Hepatocyte (in vitro differentiated cells): ENCODE results near the gene PLEKHA5. TPM values are rescaled to one million over a fixed set of nuclear protein-coding genes. Genes with fewer than 3 reads are reported as not detected.

Experiments
- DNase-seq: peaks from one replicate; pipeline ENCODE4 v3.0.0-alpha.2; 2016; ENCODE audit warnings: low spot score
- H2AFZ ChIP-seq: fragments of 200-600 bp; sonication (generic); 2 replicates; pipeline ENCODE4 v1.6.0; 2016; ENCODE audit warnings: antibody characterized with exemption, mild to moderate bottlenecking
- H3K27ac ChIP-seq: fragments of 200-600 bp; sonication (generic); 2 replicates; pipeline ENCODE4 v1.5.1; 2016; ENCODE audit warnings: mild to moderate bottlenecking
- H3K27me3 ChIP-seq: fragments of 200-600 bp; sonication (generic); 2 replicates; pipeline ENCODE4 v1.6.1; 2016
- H3K36me3 ChIP-seq: fragments of 200-600 bp; sonication (generic); replicated peaks from 2 replicates; pipeline ENCODE4 v1.5.1; 2016; ENCODE audit warnings: low read depth; ENCODE audit not compliant: insufficient read depth
- H3K4me1 ChIP-seq: fragments of 200-600 bp; sonication (generic); 2 replicates; pipeline ENCODE4 v1.5.1; 2016; ENCODE audit warnings: mild to moderate bottlenecking, moderate library complexity; ENCODE audit not compliant: insufficient read depth
- H3K4me2 ChIP-seq: fragments of 200-600 bp; sonication (generic); 2 replicates; pipeline ENCODE4 v1.6.0; 2016
- H3K4me3 ChIP-seq: fragments of 200-600 bp; sonication (generic); 2 replicates; pipeline ENCODE4 v1.5.1; 2016; ENCODE audit warnings: mild to moderate bottlenecking
- H3K79me2 ChIP-seq: fragments of 200-600 bp; sonication (generic); 2 replicates; pipeline ENCODE4 v1.6.0; 2017; ENCODE audit warnings: mild to moderate bottlenecking
- H3K9me2 ChIP-seq: fragments of 200-600 bp; sonication (generic); replicated peaks from 2 replicates; pipeline ENCODE4 v1.6.0; 2017; ENCODE audit warnings: mild to moderate bottlenecking; ENCODE audit not compliant: insufficient read depth
- H3K9me3 ChIP-seq: fragments of 200-600 bp; sonication (generic); 2 replicates; pipeline ENCODE4 v1.5.1; 2016; ENCODE audit warnings: low read depth, mild to moderate bottlenecking
- H4K20me1 ChIP-seq: fragments of 200-600 bp; sonication (generic); 2 replicates; pipeline ENCODE4 v1.6.0; 2016; ENCODE audit warnings: mild to moderate bottlenecking; ENCODE audit not compliant: insufficient read depth, poor library complexity, severe bottlenecking
- CTCF ChIP-seq: fragments of 200-600 bp; sonication (generic); IDR thresholded peaks from 2 replicates; pipeline ENCODE4 v1.5.1; 2016; ENCODE audit warnings: antibody characterized with exemption, mild to moderate bottlenecking; ENCODE audit not compliant: poor library complexity
- EZH2 ChIP-seq: fragments of 200-600 bp; sonication (generic); IDR thresholded peaks from 2 replicates; pipeline ENCODE4 v1.6.1; 2016; ENCODE audit warnings: antibody characterized with exemption, mild to moderate bottlenecking, borderline replicate concordance
- EZH2phosphoT487 ChIP-seq: fragments of 200-600 bp; sonication (generic); IDR thresholded peaks from one replicate; pipeline ENCODE4 v1.6.1; 2018; ENCODE audit warnings: antibody characterized with exemption, mild to moderate bottlenecking, low read depth, moderate library complexity; ENCODE audit not compliant: unreplicated experiment, severe bottlenecking
- WGBS: methylation state at CpG from one replicate; pipeline ENCODE4 v1.1.6; 2016; ENCODE audit warnings: low lambda C conversion rate; ENCODE audit errors: missing lambda C conversion rate; 5-methylcytosine and 5-hydroxymethylcytosine counted together
- polyA plus RNA-seq: library from polyadenylated mRNA; unstranded; fragments of >200 nt; fragmentation: Nextera tagmentation; extraction: Ambion mirVana; gene quantifications from 2 replicates; pipeline ENCODE4 v1.2.1, GENCODE V29; 2016
- total RNA-seq: library from RNA; depleted of rRNA; stranded (reverse); fragments of >200 nt; gene quantifications from 2 replicates; pipeline ENCODE4 v1.2.3, GENCODE V29; 2014

Gene PLEKHA5
- total and polyA plus RNA-seq, 2 experiments from 2014 or later = 32.2 to 39.6 TPM

- Histone ChIP-seq H2AFZ (no peak overlapping the region), H3K4me3 (no peak overlapping the region), H4K20me1 (no peaks in the 10 kb centered on the region), H3K4me1 (no peaks in the 10 kb centered on the region), H3K9me2 (no peaks in the 10 kb centered on the region), H3K9me3 (no peaks in the 10 kb centered on the region), H3K79me2 (peaks cover 3% of the 10 kb centered on the region), H3K27ac (no peak overlapping the region), H3K36me3 (no peaks in the 10 kb centered on the region), H3K27me3 (no peaks in the 10 kb centered on the region), H3K4me2 (no peak overlapping the region)
- WGBS = 93% methylated on average over 2 of the region's 2 CpGs
- TF ChIP-seq EZH2 (no peak), EZH2phosphoT487 (no peak), CTCF (no peak)
- no peak for DNase-seq
These were observed 155.1 kb downstream of the PLEKHA5 start for GRCh38 chr12:19284658-19285057.

GRCh38 chr12:19285793-19286448 lies 156.4 kb downstream of the PLEKHA5 start:
- no peak overlapping the region for H3K4me2 ChIP-seq
- no peak overlapping the region for H3K27ac ChIP-seq
- TF ChIP-seq CTCF (no peak), EZH2phosphoT487 (no peak)
- no peaks in the 10 kb centered on the region for H4K20me1 ChIP-seq
- no peak for DNase-seq
- H3K27me3 ChIP-seq = no peaks in the 10 kb centered on the region
- 68% methylated on average over 6 of the region's 6 CpGs for WGBS
- H2AFZ ChIP-seq = no peak overlapping the region
- no peaks in the 10 kb centered on the region for H3K36me3 ChIP-seq
- H3K9me2 ChIP-seq = no peaks in the 10 kb centered on the region
- no peaks in the 10 kb centered on the region for H3K4me1 ChIP-seq
- H3K9me3 ChIP-seq = no peaks in the 10 kb centered on the region
- no peak overlapping the region for H3K4me3 ChIP-seq
- H3K79me2 ChIP-seq = peaks cover 3% of the 10 kb centered on the region

GRCh38 chr12:19287302-19287701 lies 157.8 kb downstream of the PLEKHA5 start:
- H3K9me2 ChIP-seq = no peaks in the 10 kb centered on the region
- no peaks in the 10 kb centered on the region for H3K9me3 ChIP-seq
- DNase-seq = no peak
- H3K4me3 ChIP-seq = no peak overlapping the region
- H3K36me3 ChIP-seq = no peaks in the 10 kb centered on the region
- H3K27me3 ChIP-seq = no peaks in the 10 kb centered on the region
- H3K4me1 ChIP-seq = no peaks in the 10 kb centered on the region
- no peaks in the 10 kb centered on the region for H4K20me1 ChIP-seq
- no peak overlapping the region for H2AFZ ChIP-seq
- 77% methylated on average over 1 of the region's 1 CpG for WGBS
- no peak overlapping the region for H3K27ac ChIP-seq
- TF ChIP-seq EZH2 (no peak), CTCF (no peak), EZH2phosphoT487 (no peak)
- no peak overlapping the region for H3K4me2 ChIP-seq
- peaks cover under 1% of the 10 kb centered on the region for H3K79me2 ChIP-seq

GRCh38 chr12:19288161-19288560 lies 158.6 kb downstream of the PLEKHA5 start:
- no peak for DNase-seq
- TF ChIP-seq EZH2phosphoT487 = no peak
- TF ChIP-seq CTCF = no peak
- whole genome bisulfite sequencing = 79% methylated on average over 4 of the region's 4 CpGs

More at GRCh38 chr12:19288161-19288560, 158.6 kb downstream of the PLEKHA5 start:
- Histone ChIP-seq H4K20me1 (no peaks in the 10 kb centered on the region), H2AFZ (no peak overlapping the region), H3K4me3 (no peak overlapping the region), H3K9me2 (no peaks in the 10 kb centered on the region), H3K79me2 (no peaks in the 10 kb centered on the region), H3K4me2 (no peak overlapping the region), H3K4me1 (no peaks in the 10 kb centered on the region), H3K9me3 (no peaks in the 10 kb centered on the region), H3K27me3 (no peaks in the 10 kb centered on the region), H3K27ac (no peak overlapping the region), H3K36me3 (no peaks in the 10 kb centered on the region)
